CD4-positive, alpha-beta T cell treated with Interleukin-21 for 1 hour (primary cell): ENCODE data around the gene KRT83.
"Not testable (repeated sequence)": the region's sequence is repeated elsewhere in the genome, so short reads cannot be mapped to it uniquely, and the experiment has no call there.

Experiments
- DNase-seq: peaks from one replicate; pipeline ENCODE4 v3.0.0-alpha.2; 2020

The KRT83 gene

DNA sequence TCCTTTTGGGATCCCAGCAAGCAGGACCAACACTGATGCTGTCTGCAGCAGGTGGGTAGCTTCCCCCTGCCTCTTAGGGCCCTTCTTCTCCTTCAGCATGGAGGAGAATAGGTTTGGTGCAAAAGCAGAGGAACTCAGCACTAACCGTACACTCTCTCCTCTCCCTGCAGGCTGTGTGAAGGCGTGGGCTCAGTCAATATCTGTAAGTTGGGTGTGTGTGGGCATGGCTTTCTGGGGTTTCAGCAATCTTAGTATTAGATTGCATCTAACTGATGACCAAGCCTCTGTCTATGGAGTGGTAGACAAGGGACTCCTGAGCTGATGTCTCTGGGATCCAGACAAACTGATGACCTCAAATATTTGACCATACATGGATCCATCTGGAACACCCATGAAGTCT, 31.8 kb upstream of the KRT83 start:
- DNase-seq = no peak

DNA sequence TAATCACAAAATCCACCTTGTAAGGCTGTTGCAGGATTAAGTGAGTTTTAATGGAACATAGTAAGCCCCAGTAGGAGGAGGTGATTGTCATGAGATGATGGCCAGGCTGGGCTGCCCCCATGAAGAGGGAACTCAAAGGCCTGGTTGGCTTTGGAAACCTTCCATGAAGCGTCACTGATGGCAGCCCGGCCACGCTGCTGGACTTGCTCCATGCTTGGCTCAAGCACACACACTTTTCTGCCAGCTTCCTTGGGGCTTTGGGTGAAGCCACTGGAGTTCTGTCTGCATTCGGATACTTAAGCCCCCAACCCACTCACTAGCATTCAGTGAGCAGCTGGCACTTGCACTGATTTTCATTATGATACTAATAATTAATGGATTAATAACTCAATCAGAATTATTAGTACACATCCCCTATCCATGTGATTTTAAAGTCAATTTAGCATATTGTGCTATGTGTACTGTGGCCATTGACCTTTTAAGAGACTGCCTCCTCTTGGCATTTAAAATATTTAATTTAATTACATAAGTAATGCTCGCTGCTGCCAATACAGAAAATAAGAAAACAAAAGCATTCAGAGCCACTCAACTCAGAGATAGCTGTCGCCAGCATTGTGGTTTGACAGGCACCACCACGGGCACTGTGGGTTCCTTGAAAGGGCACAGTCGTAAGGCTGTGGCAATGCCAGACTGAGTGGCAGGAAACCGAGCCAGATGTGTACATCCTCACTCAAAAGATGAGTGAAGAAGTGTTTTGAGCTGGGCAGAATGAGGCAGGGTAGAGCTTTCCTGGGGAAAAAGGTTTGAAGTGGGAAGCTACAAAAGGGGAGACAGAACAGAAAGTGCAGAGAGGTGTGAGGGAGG, 30.2 kb upstream of the KRT83 start:
- DNase-seq = peak; percentile 67

DNA sequence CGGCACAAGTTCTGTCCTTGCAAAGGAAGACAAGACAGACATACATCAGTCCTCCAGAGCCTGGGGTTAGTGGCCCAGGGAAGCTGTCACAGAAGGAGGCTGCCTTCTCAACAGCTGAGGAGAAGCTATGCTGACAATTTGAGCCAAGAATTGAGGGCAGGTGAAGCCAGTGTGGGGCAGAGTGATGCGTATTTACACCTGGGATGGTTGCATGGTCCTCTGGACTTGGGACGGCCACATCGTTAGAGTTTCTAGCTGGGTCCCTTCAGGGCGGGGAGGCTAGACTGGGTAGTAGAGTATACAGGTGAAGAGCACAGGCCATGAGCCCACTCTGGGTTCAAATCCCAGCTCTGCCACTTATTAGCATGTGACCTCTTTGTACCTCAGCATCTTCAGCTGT, 29.6 kb upstream of the KRT83 start:
- DNase-seq = no peak

DNA sequence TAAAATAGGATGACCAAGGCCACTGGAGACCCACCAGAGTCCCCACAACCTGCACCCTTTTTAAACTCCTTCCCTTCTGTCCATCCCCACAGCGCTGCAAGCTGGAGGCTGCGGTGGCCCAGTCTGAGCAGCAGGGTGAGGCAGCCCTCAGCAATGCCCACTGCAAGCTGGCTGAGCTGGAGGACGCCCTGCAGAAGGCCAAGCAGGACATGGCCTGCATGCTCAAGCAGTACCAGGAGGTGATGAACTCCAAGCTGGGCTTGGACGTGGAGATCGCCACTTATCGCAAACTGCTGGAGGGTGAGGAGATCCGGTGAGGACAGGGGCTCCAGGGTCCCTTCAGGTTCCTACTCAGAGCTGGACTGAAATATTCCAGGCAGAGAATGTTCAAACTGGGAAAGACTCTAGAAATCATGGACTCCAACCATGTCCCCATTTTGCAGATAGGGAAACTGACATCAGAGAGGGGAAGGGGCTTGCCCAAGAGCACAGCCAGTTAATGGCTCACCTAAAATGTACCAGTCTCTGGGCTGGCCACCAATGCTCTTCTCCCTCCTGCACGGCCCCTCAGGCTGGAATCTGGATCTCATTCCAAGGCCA, 28.9 kb upstream of the KRT83 start:
- DNase-seq = no peak

DNA sequence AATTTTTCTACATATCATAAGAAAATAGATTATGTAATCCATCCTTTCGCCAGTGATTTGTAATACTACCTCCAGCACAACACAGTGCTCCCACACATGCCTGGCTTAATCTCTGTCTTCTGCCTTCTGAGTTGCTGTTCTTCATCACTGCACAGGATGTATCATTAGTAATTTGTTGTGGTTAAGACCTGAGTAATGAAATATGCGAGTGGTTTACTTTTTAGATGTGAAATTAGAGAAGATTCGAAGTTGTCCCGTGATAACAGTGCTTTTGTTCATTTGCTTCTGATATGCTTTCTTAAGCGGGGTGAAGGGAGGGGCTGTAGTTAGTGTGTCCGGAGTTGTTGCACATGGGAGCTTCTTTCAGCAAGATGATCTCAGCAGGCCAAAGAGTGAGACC, 28.0 kb upstream of the KRT83 start:
- DNase-seq = no peak

DNA sequence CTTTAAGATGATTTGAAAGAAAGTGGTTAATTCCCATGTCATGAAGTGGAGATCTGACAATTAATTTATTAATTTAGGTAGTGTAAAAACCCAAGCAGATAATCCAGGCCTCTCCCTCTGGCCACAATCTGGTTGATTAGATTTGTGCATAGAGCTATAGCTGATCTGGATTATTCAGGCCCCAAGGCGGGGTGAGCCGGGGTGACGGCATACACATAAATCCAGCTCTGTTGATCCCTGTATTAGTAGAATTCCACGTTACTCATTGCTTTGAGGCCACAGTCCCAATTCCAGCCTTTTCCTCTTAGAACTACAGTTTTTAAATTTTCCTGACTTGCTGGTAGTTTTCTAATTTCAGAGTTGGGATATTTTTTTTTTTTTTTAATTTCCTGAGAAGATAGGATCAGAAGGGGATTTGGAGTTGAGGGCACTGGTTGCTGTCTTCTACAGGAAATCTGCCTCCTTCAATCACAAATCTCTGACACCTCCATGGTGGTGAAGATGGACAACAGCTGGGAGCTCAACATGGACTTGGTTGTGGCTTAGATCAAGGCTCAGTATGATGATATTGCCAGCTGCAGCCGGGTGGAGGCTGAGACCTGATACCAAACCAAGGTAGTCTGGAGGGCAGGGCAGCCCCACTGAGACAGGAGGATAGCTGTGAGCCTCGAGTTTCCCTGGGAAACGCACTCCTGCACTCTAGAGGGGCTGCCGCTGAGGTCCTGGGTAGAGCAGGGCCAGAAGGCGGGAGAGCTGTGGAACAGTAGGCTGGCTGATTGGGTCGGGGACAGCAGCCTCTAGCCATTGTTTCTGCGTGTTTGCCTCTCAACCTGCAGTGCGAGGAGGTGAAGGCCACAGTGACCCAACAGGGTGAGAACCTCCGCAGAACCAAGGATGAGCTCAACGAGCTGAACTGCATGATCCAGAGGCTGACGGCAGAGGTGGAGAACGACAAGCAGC, 26.6 kb upstream of the KRT83 start:
- no peak for DNase-seq

DNA sequence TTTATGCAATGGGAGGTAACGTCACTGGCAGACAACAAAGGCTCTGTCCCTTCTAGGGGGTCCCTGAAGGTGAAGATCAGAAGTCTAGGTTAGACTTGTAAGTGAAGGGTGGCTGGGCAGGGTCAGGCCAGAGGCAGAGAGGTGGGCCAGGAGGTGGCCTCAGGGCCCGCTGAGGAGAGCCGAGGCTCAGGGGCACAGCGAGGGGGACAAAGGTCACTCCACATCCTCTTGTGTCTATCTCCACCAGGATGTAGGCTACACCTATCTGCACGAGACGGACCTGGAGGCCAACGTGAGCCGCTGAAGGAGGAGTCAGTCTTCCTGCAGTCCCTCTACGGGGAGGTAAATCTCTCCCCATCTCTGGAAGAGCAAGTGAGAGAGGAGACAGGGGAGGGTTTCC, 25.8 kb upstream of the KRT83 start:
- no peak for DNase-seq

DNA sequence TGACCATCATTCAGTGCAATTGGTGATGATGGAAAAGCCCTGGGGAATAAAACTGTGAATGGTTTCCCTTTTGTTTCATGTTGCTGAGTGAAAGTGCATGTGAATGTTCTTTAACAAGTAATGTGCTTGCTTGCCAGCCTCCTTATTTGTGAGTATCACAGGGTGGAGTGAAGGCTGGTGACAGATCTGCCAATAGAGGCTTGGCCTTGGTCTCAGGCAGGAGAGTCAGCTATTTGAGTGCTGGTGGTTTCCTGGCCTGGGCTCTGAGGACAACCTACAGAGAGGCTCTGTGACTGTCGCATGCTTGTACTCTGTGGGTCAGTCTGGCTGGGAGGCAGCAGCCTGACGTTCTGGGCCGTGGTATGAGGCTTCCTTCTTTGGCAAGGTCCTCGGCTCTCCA, 25.4 kb upstream of the KRT83 start:
- no peak for DNase-seq

DNA sequence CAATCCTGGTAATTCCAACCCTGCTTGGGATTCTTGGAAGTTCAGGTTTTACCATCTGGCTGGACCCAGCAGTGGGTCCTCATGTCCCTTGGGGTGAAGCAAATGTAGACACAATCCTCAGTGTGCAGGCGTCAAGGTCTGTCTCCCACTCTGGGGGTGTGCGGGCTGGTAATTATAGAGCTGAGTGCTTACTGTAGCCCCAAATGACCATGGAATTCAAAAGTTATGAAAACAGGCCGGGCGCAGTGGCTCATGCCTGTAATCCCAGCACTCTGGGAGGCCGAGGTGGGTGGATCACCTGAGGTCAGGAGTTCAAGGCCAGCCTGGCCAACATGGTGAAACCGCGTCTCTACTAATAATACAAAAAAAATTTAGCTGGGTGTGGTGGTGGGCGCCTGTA, 23.8 kb upstream of the KRT83 start:
- DNase-seq = not testable (repeated sequence)

DNA sequence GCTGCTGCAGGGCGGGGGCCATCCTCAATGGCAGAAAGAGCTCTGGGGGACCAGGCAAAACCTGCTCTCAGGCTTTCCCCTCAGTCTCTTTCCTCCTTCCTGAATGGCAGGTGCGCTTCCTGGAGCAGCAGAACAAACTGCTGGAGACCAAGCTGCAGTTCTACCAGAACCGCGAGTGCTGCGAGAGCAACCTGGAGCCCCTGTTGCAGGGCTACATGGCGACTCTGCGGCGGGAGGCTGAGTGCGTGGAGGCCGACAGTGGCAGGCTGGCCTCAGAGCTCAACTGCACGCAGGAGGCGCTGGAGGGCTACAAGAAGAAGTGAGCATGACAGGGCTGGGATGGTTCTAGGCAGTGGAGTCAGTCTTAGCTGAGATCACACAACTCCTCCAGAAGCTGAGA, 22.9 kb upstream of the KRT83 start:
- no peak for DNase-seq

DNA sequence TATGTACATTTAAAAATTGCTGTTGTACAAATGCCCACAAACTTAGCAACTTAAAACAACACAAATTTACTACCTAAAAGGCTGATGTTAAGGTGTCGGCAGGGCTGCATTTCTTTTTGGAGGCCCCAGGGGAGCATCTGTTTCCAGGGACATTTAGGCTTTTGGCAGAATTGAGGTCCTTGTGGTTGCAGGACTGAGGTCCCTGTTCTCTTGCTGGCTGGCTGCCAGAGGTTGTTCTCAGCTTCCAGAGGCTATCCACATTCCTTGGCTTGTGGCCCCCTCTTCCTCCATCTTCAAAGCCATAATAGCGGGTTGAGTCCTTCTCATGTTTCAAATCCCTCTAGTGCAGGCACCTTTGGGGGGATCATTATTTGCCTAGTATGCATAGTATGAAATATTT, 22.4 kb upstream of the KRT83 start:
- no peak for DNase-seq

DNA sequence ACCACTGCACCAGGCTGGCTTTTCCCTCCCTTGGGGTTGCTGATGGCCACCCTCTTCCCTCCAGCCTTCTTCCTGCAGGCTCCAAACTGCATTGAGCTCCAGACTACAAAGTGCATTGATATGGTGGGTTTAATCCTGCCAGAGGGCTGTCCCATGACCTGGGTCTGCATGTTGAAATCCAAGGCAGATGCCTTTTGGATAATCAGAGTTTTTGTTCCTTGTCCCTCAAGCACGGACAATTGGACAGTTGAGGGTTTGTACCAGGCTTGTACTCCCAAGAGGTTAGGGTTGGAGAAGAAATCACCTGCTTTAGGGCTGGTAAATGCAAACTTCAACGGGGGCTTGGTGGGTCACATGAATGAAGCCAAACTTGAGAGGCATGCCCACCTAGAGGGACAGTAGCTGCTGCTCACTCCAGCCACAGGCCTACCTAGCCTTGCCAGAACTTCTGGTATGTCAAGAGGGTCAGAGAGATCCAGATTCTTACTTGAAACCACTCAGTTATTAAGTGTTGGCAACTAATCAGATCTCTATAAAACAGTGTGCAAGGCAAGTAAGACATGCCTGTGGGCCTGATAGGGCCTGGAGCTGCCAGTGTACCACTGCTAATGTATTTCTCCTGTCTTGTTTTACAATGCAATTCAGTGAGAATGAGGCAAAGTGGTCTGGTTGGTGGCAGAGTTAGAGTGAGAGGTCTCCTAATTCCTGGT, 21.7 kb upstream of the KRT83 start:
- DNase-seq = no peak

DNA sequence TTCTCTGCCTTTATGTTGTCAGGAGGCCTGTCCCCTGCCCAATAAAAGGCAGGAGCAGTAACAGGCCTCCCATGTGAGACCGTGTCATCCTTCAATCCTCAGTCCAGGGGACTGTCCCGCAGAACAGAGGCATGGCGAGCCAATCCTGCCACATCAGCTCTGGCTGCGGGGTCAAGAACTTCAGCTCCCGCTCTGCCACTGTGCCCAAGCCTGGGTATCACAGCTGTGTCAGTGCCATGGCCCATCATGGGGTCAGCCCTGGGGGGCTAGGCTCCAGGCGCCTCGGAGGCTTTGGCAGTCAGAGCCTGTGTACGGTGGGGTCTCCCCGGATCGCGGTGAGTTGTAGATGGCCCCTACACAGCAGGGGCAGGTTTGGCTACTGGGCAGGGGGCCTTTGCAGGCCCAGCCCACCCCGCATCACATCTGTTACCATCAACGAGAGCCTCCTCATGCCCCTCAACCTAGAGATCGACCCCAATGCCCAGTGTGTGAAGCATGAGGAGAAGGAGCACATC, 19.9 kb upstream of the KRT83 start:
- no peak for DNase-seq

DNA sequence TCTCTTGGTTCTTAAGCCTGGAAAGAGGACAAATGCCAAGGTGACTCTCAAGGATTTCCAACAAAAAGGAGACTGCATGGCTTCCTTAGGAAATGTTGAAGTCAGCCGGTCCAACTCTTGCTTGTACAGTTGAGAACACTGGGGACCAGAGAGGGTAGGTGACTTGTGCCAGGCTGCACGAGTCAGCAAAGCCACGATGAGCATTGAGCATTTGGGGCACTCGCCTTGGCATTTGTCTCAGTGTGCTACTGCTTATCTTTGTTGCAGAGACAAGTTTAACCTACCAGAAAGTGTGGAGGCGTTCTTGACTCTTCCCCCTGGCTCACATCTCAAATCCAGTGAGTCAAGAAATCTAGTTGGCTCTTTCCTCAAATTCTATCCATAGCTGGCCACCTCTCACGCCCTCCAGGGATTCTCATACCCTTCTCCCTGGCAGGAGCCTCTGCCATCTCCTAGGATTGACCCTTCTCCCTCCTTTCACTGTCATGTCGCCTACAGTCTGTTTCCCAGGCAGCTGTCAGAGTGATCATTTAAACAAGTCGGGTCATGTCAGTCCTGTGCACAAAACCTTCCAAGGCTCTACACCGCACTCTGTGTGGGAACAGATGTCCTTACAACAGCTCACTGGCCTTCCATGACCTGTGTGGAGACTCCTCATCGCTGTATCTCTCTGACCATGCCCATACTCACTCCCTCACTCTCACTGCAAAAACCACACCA, 17.2 kb upstream of the KRT83 start:
- no peak for DNase-seq

DNA sequence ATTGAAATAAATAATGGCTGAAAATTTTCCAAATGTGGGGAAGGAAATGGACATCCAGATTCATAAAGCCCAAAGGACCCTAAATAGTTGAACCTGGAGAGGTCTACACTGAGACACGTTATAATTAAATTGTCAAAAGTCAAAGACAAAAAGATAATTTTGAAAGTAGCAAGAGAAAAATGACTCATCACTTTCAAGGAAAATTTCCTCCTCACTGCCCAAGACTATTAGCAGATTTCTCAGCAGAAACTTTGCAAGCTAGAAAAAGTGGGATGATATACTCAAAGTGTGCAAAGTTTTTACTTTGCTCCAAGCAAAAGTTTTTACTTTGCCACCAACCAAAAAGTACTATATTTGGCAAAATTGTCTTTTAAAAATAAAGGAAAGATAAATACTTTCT, 15.9 kb upstream of the KRT83 start:
- no peak for DNase-seq

DNA sequence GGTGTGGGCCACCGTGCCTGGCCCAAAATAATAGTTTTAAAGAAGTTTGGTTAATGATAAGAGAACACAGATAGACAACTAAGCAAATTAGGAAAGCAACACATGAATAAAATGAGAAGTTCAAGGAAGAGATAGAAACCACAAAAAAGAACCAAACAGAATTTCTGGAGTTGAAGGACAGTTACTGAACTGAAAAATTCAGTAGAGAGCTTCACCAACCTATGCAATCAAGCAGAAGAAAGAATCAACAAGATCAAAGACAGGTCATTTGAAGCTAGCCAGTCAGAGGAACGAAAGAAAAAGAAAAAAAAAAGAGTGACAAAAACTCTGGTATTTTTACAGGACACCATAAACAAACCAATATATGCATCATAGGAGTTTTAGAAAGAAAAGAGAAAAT, 15.4 kb upstream of the KRT83 start:
- no peak for DNase-seq

DNA sequence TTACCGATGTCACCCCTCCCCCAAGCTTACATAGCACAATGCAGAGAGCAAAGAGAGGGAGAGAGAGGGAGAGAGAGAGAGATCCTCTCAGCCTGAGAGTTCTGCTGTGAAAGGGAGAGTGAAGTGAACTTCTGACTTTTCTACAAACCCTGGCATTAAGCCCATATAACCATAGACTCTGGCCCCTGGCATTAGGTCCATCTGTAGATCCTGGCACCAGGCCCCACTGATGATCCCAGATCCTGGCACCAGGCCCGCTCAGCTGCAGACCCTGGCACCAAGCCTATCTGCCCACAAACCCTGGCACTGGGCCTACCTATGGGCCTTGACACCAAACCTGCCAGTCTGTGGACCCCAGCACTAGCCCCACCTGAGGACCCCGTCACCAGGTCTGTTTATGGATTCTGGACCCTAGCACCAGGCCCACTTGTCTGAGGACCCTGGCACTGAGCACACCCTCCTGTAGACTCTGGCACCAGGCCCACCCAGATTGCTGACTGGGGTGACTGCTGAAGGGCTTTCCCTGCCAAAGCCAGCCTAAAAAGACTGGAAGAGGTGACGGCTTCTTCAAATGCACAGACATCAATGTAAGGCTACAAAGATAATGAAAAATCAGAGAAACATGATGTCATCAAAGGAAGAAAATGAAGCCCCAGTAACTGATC, 14.5 kb upstream of the KRT83 start:
- no peak for DNase-seq

DNA sequence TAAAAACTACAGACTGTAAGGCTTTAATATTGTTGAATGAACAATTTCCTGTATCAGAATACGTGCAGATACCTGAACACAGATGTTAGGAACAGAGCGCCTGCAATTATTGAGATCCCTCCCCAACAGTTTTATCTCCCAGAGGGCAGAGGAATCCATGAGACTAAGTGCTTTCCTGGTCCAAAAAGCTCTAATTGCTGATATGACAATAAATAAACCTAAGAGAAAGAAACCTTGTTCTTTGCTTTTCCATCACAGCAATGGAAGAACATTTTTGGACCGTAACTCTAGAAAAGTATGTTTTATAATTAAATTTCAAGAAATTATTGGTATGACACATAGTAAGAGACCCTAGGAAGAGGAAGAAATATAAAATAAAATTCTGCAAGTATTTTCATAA, 13.0 kb upstream of the KRT83 start:
- DNase-seq = no peak

DNA sequence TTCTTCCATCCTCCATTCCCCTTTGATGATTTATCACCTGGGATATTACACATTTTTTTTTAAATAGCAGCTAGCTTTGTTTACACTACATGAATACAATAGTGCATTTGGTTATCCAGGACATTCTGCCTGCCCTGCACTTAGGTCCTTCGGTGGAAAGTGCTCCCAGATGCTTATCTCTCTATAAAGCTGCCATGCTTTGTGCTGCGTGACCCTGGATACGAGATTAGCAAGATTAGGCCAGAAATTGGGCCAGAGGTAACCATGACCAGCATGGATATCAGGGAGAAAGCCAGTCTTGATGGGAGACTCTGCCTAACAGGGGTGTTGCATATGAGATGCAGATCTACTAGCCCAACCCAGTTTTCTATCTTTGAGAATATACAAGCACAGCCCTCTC, 12.1 kb upstream of the KRT83 start:
- no peak for DNase-seq

DNA sequence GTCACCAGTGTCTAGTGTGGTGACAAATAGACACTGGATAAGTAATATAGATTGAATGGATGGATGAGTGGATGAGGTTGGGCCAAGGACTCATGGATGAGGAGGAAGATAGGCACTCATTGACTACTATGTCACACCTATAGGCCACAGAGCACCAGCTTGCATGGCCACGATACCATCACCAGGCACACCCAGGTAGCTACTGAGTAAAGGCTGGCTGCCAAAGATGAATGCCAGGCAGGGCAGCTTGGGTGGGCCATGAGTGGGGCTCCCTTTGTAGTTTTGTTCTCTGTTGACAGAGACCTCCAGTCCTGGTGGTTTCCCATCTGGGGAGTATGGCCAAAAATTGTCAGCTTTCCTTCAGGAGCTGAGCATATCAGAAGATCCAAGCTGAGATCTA, 11.2 kb upstream of the KRT83 start:
- no peak for DNase-seq

DNA sequence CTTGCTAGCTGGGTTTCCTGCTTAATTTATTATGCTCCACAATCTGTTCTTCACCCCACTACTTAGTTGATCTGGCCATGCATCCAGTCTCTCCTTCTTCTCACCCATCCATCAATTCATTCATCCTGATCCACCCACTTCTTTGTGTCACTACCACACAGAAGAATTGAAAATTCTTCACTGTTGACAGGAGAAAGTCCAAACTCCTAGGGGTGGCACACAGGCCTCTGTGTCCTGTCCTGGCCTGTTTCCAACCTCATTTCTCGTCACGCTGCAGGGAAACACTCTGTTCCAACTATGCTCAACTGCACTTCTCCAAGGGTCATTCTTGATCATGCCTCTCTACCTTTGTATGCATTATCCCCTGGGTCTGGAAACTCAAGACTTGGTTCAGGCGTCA, 10.6 kb upstream of the KRT83 start:
- DNase-seq = no peak

DNA sequence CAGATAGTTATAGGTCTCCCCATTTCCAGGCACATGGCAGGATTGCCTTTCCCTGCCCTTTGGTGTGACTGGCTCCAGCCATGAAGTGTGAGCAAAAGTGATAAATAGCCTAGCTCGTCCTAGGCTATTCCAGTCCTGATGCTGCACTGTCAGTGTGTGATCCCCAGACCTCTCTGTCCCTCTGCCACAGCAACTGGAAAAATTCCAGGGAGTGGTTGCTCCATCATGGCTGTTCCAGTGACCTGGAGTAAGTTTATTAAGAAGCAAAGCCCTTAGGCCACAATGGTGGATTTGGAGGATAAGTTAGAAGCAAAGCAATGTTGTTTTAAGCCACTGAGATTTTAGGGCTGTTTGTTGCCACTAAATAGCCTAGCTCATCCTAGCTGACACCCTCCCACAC, 9.8 kb upstream of the KRT83 start:
- DNase-seq = no peak
